ENCODE results near the gene RNU7-1.
A peak's percentile ranks its signal among the peaks of the same experiment; 100 is the strongest.

The RNU7-1 gene

GRCh38 chr12:6917491-6918231, 26.0 kb upstream of the RNU7-1 start:
- DNase-seq (ENCODE audit: low read depth) = peak; percentile 85

- DNase-seq (ENCODE audit: low read depth) = no peak
Observed at GRCh38 chr12:6919588-6919987, 24.0 kb upstream of the RNU7-1 start.

- no peak for DNase-seq (ENCODE audit: low read depth)
Observed at GRCh38 chr12:6921539-6921938, 22.1 kb upstream of the RNU7-1 start.

- DNase-seq (ENCODE audit: low read depth) = no peak
Observed at GRCh38 chr12:6921996-6922946, 21.3 kb upstream of the RNU7-1 start.

- no peak for DNase-seq (ENCODE audit: low read depth)
Observed at GRCh38 chr12:6923003-6923732, 20.4 kb upstream of the RNU7-1 start.

GRCh38 chr12:6923851-6924250, 19.8 kb upstream of the RNU7-1 start:
- DNase-seq (ENCODE audit: low read depth) = no peak

- no peak for DNase-seq (ENCODE audit: low read depth)
Observed at GRCh38 chr12:6925239-6925539, 18.4 kb upstream of the RNU7-1 start.

GRCh38 chr12:6925540-6926279, 17.9 kb upstream of the RNU7-1 start:
- peak; percentile 88 for DNase-seq (ENCODE audit: low read depth)

GRCh38 chr12:6927379-6928021, 16.1 kb upstream of the RNU7-1 start, which contains the start of gene ATN1:
Gene ATN1 (plus strand): TSS chr12:6927959. CDS start chr12:6934002, 6,043 bp downstream.
- peak; percentile 80 for DNase-seq (ENCODE audit: low read depth)

- peak; percentile 33 for DNase-seq (ENCODE audit: low read depth)
Observed at GRCh38 chr12:6928022-6928702, 15.5 kb upstream of the RNU7-1 start.

GRCh38 chr12:6928703-6929407, 14.8 kb upstream of the RNU7-1 start:
- DNase-seq (ENCODE audit: low read depth) = peak; percentile 42

- no peak for DNase-seq (ENCODE audit: low read depth)
Observed at GRCh38 chr12:6929466-6930452, 13.9 kb upstream of the RNU7-1 start.

- no peak for DNase-seq (ENCODE audit: low read depth)
Observed at GRCh38 chr12:6932766-6933165, 10.8 kb upstream of the RNU7-1 start.

GRCh38 chr12:6934110-6934509, 9.5 kb upstream of the RNU7-1 start:
- peak; percentile 54 for DNase-seq (ENCODE audit: low read depth)

GRCh38 chr12:6935371-6936193, 8.0 kb upstream of the RNU7-1 start:
- peak; percentile 20 for DNase-seq (ENCODE audit: low read depth)

GRCh38 chr12:6936194-6936635, 7.4 kb upstream of the RNU7-1 start:
- no peak for DNase-seq (ENCODE audit: low read depth)

- DNase-seq (ENCODE audit: low read depth) = no peak
Observed at GRCh38 chr12:6936636-6937480, 6.8 kb upstream of the RNU7-1 start.
